ENCODE results near the gene HAUS5. TPM values are rescaled to one million over a fixed set of nuclear protein-coding genes. Genes with fewer than 3 reads are reported as not detected.

The HAUS5 gene
- total RNA-seq, 3 donors from 2014 or later (not counting 1 experiment from before 2014, with no cell fraction given): 17.5 to 26.4 (median 21.6) TPM

DNA sequence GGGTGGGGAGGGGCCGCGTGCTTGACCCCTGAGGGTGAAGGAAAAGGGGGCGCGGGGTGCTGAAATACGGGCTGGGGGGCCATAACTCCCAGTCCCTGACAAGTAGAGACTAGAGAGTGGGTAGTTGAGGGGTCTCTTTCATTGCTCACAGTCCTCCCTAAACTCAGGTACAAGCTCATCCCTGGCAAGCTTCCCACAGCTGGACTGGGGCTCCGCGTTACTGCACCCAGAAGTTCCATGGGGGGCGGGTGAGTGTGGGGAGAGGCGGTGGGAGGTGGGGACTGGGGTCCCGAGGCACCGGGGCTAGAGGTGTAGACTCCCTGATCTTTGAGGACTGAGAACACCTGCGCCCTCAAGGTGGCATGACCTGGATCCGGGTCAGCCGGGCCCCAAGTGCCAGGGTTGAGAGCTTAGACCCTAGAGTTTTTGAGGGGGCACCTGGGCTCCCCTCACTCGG, 30.3 kb downstream of the HAUS5 start:
- H3K4me3 Mint-ChIP-seq: peak overlapping the region; percentile 88
- Histone ChIP-seq H3K36me3 (ENCODE audit: control insufficient read depth, insufficient read depth, low read length) (peaks cover under 1% of the 10 kb centered on the region), H3K4me1 (ENCODE audit: control insufficient read depth, insufficient read depth, low read length) (peaks cover 41% of the 10 kb centered on the region), H3K27me3 (ENCODE audit: control insufficient read depth, insufficient read depth, low read length) (no peaks in the 10 kb centered on the region), H3K27ac (ENCODE audit: low read length) (no peak overlapping the region), H3K4me3 (ENCODE audit: low read length) (peak overlapping the region; percentile 69), H3K9me3 (ENCODE audit: control insufficient read depth, insufficient read depth, low read length) (no peaks in the 10 kb centered on the region)
- intact Hi-C loops (cut with micrococcal nuclease): loop anchor here (5.0 kb wide), 2 partner anchors 96 to 114 kb away; partner anchors contain the start of genes HSPB6, PROSER3 and TMEM147
- no peaks in the 10 kb centered on the region for H3K36me3 Mint-ChIP-seq
- DNase-seq: no peak
- no peaks in the 10 kb centered on the region for H3K9me3 Mint-ChIP-seq
- H3K27ac Mint-ChIP-seq: peak overlapping the region in 1 of 2 donors; percentile 89
- TF ChIP-seq CTCF (IDR thresholded peaks at IDR 0.05): no peak
- no peak for ATAC-seq
- H3K4me1 Mint-ChIP-seq: peaks cover 10 to 17% of the 10 kb centered on the region in 2 donors
- no peaks in the 10 kb centered on the region for H3K27me3 Mint-ChIP-seq (ENCODE audit: low read depth in 2 of 2)
- 57% methylated on average over 15 of the region's 15 CpGs for WGBS (ENCODE audit: insufficient coverage)

- WGBS (ENCODE audit: insufficient coverage): under 1% methylated on average over 69 of the region's 69 CpGs
- Mint-ChIP-seq H3K36me3 (no peaks in the 10 kb centered on the region), H3K4me1 (peaks cover 17 to 24% of the 10 kb centered on the region in 2 donors), H3K27me3 (ENCODE audit: low read depth in 2 of 2) (no peaks in the 10 kb centered on the region), H3K27ac (peak overlapping the region; percentile 64 to 89), H3K9me3 (no peaks in the 10 kb centered on the region), H3K4me3 (peak overlapping the region; percentile 88)
- Histone ChIP-seq H3K27ac (ENCODE audit: low read length) (peak overlapping the region; percentile 75), H3K4me3 (ENCODE audit: low read length) (peak overlapping the region; percentile 69), H3K27me3 (ENCODE audit: control insufficient read depth, insufficient read depth, low read length) (no peaks in the 10 kb centered on the region), H3K4me1 (ENCODE audit: control insufficient read depth, insufficient read depth, low read length) (peaks cover 44% of the 10 kb centered on the region), H3K9me3 (ENCODE audit: control insufficient read depth, insufficient read depth, low read length) (no peaks in the 10 kb centered on the region), H3K36me3 (ENCODE audit: control insufficient read depth, insufficient read depth, low read length) (no peaks in the 10 kb centered on the region)
- intact Hi-C loops (cut with micrococcal nuclease): loop anchor here (1.0 to 5.0 kb wide), 4 partner anchors 15 to 114 kb away; partner anchors contain the start of genes HAUS5, HSPB6, PROSER3 and TMEM147
- TF ChIP-seq CTCF (IDR thresholded peaks at IDR 0.05): no peak
- DNase-seq: peak; percentile 77 to 87
- ATAC-seq: peak; percentile 42 to 68 (median 44)
Observed at GRCh38 chr19:35643255-35644205, 31.0 kb downstream of the HAUS5 start.

GRCh38 chr19:35644206-35644986, 31.9 kb downstream of the HAUS5 start:
- ATAC-seq: peak; percentile 76 to 92 (median 80)
- H3K27ac Mint-ChIP-seq: peak overlapping the region; percentile 64 to 89
- intact Hi-C loops (cut with micrococcal nuclease): loop anchor here (1.0 to 5.0 kb wide), 4 partner anchors 16 to 113 kb away; partner anchors contain the start of genes HAUS5, HSPB6, PROSER3 and TMEM147
- under 1% methylated on average over 60 of the region's 60 CpGs for WGBS (ENCODE audit: insufficient coverage)
- TF ChIP-seq CTCF (IDR thresholded peaks at IDR 0.05): no peak
- H3K4me1 Mint-ChIP-seq: peaks cover 24 to 31% of the 10 kb centered on the region in 2 donors
- peaks cover 53% of the 10 kb centered on the region for H3K4me1 ChIP-seq (ENCODE audit: control insufficient read depth, insufficient read depth, low read length)
- no peaks in the 10 kb centered on the region for H3K27me3 Mint-ChIP-seq (ENCODE audit: low read depth in 2 of 2)
- no peaks in the 10 kb centered on the region for H3K9me3 Mint-ChIP-seq
- no peaks in the 10 kb centered on the region for H3K27me3 ChIP-seq (ENCODE audit: control insufficient read depth, insufficient read depth, low read length)
- no peaks in the 10 kb centered on the region for H3K36me3 ChIP-seq (ENCODE audit: control insufficient read depth, insufficient read depth, low read length)
- H3K9me3 ChIP-seq (ENCODE audit: control insufficient read depth, insufficient read depth, low read length): no peaks in the 10 kb centered on the region
- H3K4me3 Mint-ChIP-seq: peak overlapping the region; percentile 88
- H3K36me3 Mint-ChIP-seq: no peaks in the 10 kb centered on the region
- H3K4me3 ChIP-seq (ENCODE audit: low read length): peak overlapping the region; percentile 69
- H3K27ac ChIP-seq (ENCODE audit: low read length): peak overlapping the region; percentile 75
- DNase-seq: peak; percentile 85 to 97
